H9 (cell line): ENCODE data around the gene CDC20. TPM values are rescaled to one million over a fixed set of nuclear protein-coding genes. Genes with fewer than 3 reads are reported as not detected.
A peak's percentile ranks its signal among the peaks of the same experiment; 100 is the strongest.

Source experiments
- DNase-seq: peaks from one replicate; pipeline ENCODE4 v3.0.0-alpha.2; 2017
- H2AFZ ChIP-seq: one replicate; pipeline ENCODE4 v1.6.1; 2013; ENCODE audit warnings: mild to moderate bottlenecking, low read length, control low read depth, moderate library complexity
- H2AK5ac ChIP-seq: 2 replicates; pipeline ENCODE4 v1.6.1; 2013; ENCODE audit warnings: low read length, control low read depth, mixed read lengths; ENCODE audit not compliant: insufficient read length
- H2BK120ac ChIP-seq: one replicate; pipeline ENCODE4 v1.6.1; 2013; ENCODE audit warnings: low read depth, mild to moderate bottlenecking, low read length, control low read depth, inconsistent platforms; ENCODE audit not compliant: poor library complexity, severe bottlenecking
- H2BK12ac ChIP-seq: 2 replicates; pipeline ENCODE4 v1.6.1; 2013; ENCODE audit warnings: low read length, control low read depth, mixed read lengths, low read depth; ENCODE audit not compliant: insufficient read length
- H2BK15ac ChIP-seq: 2 replicates; pipeline ENCODE4 v1.6.1; 2013; ENCODE audit warnings: low read depth, low read length, control low read depth
- H2BK20ac ChIP-seq: one replicate; pipeline ENCODE4 v1.6.1; 2013; ENCODE audit warnings: low read depth, mild to moderate bottlenecking, low read length, control low read depth, inconsistent platforms; ENCODE audit not compliant: poor library complexity, severe bottlenecking
- H2BK5ac ChIP-seq: 2 replicates; pipeline ENCODE4 v1.6.1; 2013; ENCODE audit warnings: low read length, control low read depth, mixed read lengths; ENCODE audit not compliant: insufficient read length
- H3K14ac ChIP-seq: 2 replicates; pipeline ENCODE4 v1.6.1; 2013; ENCODE audit warnings: low read length, control low read depth; ENCODE audit not compliant: insufficient read depth
- H3K18ac ChIP-seq: 2 replicates; pipeline ENCODE4 v1.6.1; 2013; ENCODE audit warnings: low read depth, mild to moderate bottlenecking, mixed read lengths, low read length, control low read depth; ENCODE audit not compliant: insufficient read length
- H3K23ac ChIP-seq: 2 replicates; pipeline ENCODE4 v1.6.1; 2013; ENCODE audit warnings: low read length, control low read depth, mixed read lengths, low read depth; ENCODE audit not compliant: insufficient read length
- H3K23me2 ChIP-seq: 2 replicates; pipeline ENCODE4 v1.6.1; 2013; ENCODE audit warnings: low read depth, mild to moderate bottlenecking, mixed read lengths, low read length, control low read depth; ENCODE audit not compliant: insufficient read length, poor library complexity, severe bottlenecking
- H3K27ac ChIP-seq: 2 replicates; pipeline ENCODE4 v1.5.1; 2013; ENCODE audit warnings: low read length, control low read depth, mixed read lengths, low read depth; ENCODE audit not compliant: insufficient read length
- H3K27me3 ChIP-seq: 2 replicates; pipeline ENCODE4 v1.6.1; 2013; ENCODE audit warnings: low read length, control low read depth, inconsistent platforms; ENCODE audit not compliant: insufficient read depth
- H3K4ac ChIP-seq: 2 replicates; pipeline ENCODE4 v1.6.1; 2013; ENCODE audit warnings: low read depth, mild to moderate bottlenecking, control low read depth, inconsistent platforms, low read length, moderate library complexity
- H3K4me1 ChIP-seq: 2 replicates; pipeline ENCODE4 v1.6.1; 2013; ENCODE audit warnings: low read length, control low read depth, inconsistent platforms; ENCODE audit not compliant: insufficient read depth
- H3K4me2 ChIP-seq: 2 replicates; pipeline ENCODE4 v1.6.1; 2013; ENCODE audit warnings: low read length, control low read depth, mixed read lengths; ENCODE audit not compliant: insufficient read length, insufficient read depth
- H3K56ac ChIP-seq: 2 replicates; pipeline ENCODE4 v1.6.1; 2013; ENCODE audit warnings: low read depth, mild to moderate bottlenecking, mixed read lengths, low read length, control low read depth; ENCODE audit not compliant: insufficient read length
- H3K79me1 ChIP-seq: 2 replicates; pipeline ENCODE4 v1.6.1; 2013; ENCODE audit warnings: low read depth, mild to moderate bottlenecking, moderate library complexity, low read length, control low read depth, inconsistent platforms; ENCODE audit not compliant: insufficient read depth, poor library complexity, severe bottlenecking
- H3K79me2 ChIP-seq: 2 replicates; pipeline ENCODE4 v1.6.1; 2013; ENCODE audit warnings: low read length, control low read depth, inconsistent platforms; ENCODE audit not compliant: insufficient read depth
- H3K9ac ChIP-seq: 2 replicates; pipeline ENCODE4 v1.6.1; 2013; ENCODE audit warnings: low read length, control low read depth, mixed read lengths; ENCODE audit not compliant: insufficient read length; ENCODE audit errors: extremely low read depth
- H3K9me3 ChIP-seq: one replicate; pipeline ENCODE4 v1.6.1; 2013; ENCODE audit warnings: low read depth, low read length, inconsistent platforms; ENCODE audit not compliant: control insufficient read depth
- H3T11ph ChIP-seq: one replicate; pipeline ENCODE4 v1.6.1; 2013; ENCODE audit warnings: mild to moderate bottlenecking, low read length, control low read depth, inconsistent platforms
- H4K20me1 ChIP-seq: one replicate; pipeline ENCODE4 v1.6.1; 2013; ENCODE audit not compliant: control insufficient read depth, insufficient read length, insufficient read depth
- H4K5ac ChIP-seq: 2 replicates; pipeline ENCODE4 v1.6.1; 2013; ENCODE audit warnings: low read depth, mild to moderate bottlenecking, mixed read lengths, low read length, control low read depth; ENCODE audit not compliant: insufficient read length
- H4K8ac ChIP-seq: replicated peaks from 2 replicates; pipeline ENCODE4 v1.6.1; 2013; ENCODE audit warnings: low read length, control low read depth, mixed read lengths, low read depth; ENCODE audit not compliant: insufficient read length
- H4K91ac ChIP-seq: 2 replicates; pipeline ENCODE4 v1.6.1; 2013; ENCODE audit warnings: low read depth, mild to moderate bottlenecking, moderate library complexity, mixed read lengths, low read length, control low read depth; ENCODE audit not compliant: insufficient read length
- H3K27ac Mint-ChIP-seq, 3 experiments: 2 replicates in 2 of 3; 3 replicates in 1 of 3; pipeline ENCODE4 v1.8.0; 2020 to 2021; ENCODE audit warnings: mixed read lengths in 3 of 3, mild to moderate bottlenecking in 1 of 3, moderate library complexity in 1 of 3
- H3K27me3 Mint-ChIP-seq: 2 replicates; pipeline ENCODE4 v1.8.0; 2021; ENCODE audit warnings: low read depth, mild to moderate bottlenecking, moderate library complexity, mixed read lengths
- H3K36me3 Mint-ChIP-seq, 3 experiments: 2 replicates in 2 of 3; 3 replicates in 1 of 3; pipeline ENCODE4 v1.8.0; 2020 to 2021; ENCODE audit warnings: low read depth in 3 of 3, mixed read lengths in 3 of 3; ENCODE audit not compliant: insufficient read depth in 1 of 3
- H3K4me1 Mint-ChIP-seq, 2 experiments: 2 replicates each; pipeline ENCODE4 v1.8.0; 2020; ENCODE audit warnings: mixed read lengths in 2 of 2
- H3K4me3 Mint-ChIP-seq, 2 experiments: 2 replicates in 1 of 2; 3 replicates in 1 of 2; pipeline ENCODE4 v1.8.0; 2020 to 2021; ENCODE audit warnings: mild to moderate bottlenecking in 2 of 2, mixed read lengths in 2 of 2, moderate library complexity in 1 of 2
- H3K9me3 Mint-ChIP-seq, 2 experiments: 2 replicates in 1 of 2; 3 replicates in 1 of 2; pipeline ENCODE4 v1.8.0; 2020; ENCODE audit warnings: mild to moderate bottlenecking in 2 of 2, mixed read lengths in 2 of 2, moderate library complexity in 1 of 2
- WGBS: extraction: QIAGEN DNeasy Blood & Tissue Kit; methylation state at CpG from one replicate; pipeline ENCODE4 v1.1.7; 2013; ENCODE audit warnings: missing lambda C conversion rate, low lambda C conversion rate, mixed read lengths; ENCODE audit not compliant: insufficient read length; ENCODE audit errors: extremely low coverage; 5-methylcytosine and 5-hydroxymethylcytosine counted together
- total RNA-seq: library from RNA; stranded (reverse); gene quantifications from 2 replicates; pipeline ENCODE4 v1.2.1, GENCODE V29; 2021
- TF ChIP-seq, protein P1 (sequence below): fragments of 200-600 bp; sonication (generic); conservative IDR thresholded peaks from 3 replicates; pipeline ENCODE4 v1.8.0; 2021; ENCODE audit warnings: antibody characterized with exemption, mild to moderate bottlenecking

The CDC20 gene
- total RNA-seq, 1 experiment from 2014 or later: 246 TPM

DNA sequence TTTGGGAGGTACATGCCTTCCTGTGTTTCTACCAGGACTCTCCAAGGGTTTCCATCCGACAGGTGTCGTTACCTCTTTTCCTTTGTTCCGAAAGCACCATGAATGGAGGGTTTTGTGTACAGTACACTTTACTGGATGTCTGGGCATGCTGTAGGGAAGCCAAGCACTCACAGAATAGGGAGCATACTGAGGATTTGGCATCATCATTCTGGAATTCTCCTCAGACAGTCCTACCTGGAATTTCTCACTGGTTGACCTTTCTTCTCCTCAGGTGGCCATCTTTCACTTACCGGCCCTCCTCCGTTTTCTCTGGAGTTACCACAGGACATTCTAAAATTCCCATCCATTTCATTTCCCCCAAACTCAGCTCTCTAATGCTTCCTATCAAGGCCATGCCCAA lies 27.1 kb upstream of the CDC20 start:
- no peak overlapping the region for H3K4ac ChIP-seq
- peak overlapping the region in 1 of 3 experiments; percentile 87; a peak in 1 of 7 replicates for H3K27ac Mint-ChIP-seq
- peaks cover 14 to 19% of the 10 kb centered on the region in 2 experiments for H3K9me3 Mint-ChIP-seq
- H3K79me2 ChIP-seq: no peaks in the 10 kb centered on the region
- no peaks in the 10 kb centered on the region for H3K9me3 ChIP-seq
- H2AFZ ChIP-seq: no peak overlapping the region
- no peak overlapping the region for H2BK12ac ChIP-seq
- H2BK20ac ChIP-seq: no peak overlapping the region
- TF ChIP-seq, protein P1, sequence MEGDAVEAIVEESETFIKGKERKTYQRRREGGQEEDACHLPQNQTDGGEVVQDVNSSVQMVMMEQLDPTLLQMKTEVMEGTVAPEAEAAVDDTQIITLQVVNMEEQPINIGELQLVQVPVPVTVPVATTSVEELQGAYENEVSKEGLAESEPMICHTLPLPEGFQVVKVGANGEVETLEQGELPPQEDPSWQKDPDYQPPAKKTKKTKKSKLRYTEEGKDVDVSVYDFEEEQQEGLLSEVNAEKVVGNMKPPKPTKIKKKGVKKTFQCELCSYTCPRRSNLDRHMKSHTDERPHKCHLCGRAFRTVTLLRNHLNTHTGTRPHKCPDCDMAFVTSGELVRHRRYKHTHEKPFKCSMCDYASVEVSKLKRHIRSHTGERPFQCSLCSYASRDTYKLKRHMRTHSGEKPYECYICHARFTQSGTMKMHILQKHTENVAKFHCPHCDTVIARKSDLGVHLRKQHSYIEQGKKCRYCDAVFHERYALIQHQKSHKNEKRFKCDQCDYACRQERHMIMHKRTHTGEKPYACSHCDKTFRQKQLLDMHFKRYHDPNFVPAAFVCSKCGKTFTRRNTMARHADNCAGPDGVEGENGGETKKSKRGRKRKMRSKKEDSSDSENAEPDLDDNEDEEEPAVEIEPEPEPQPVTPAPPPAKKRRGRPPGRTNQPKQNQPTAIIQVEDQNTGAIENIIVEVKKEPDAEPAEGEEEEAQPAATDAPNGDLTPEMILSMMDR: no peak
- H3K27ac ChIP-seq: no peak overlapping the region
- peaks cover 12 to 21% of the 10 kb centered on the region in 2 experiments for H3K4me1 Mint-ChIP-seq
- H4K8ac ChIP-seq: no peak overlapping the region
- no peak overlapping the region for H4K5ac ChIP-seq
- H4K91ac ChIP-seq: no peak overlapping the region
- no peak overlapping the region for H3K4me3 Mint-ChIP-seq
- H3T11ph ChIP-seq: no peak overlapping the region
- H2AK5ac ChIP-seq: no peak overlapping the region
- no peaks in the 10 kb centered on the region for H4K20me1 ChIP-seq
- no peak overlapping the region for H3K9ac ChIP-seq
- no peak overlapping the region for H3K18ac ChIP-seq
- peaks cover 5% of the 10 kb centered on the region; the same call in 1 of the 2 replicates for H3K27me3 Mint-ChIP-seq
- WGBS: no CpG with 5 or more reads among the region's 5 CpGs
- H3K4me1 ChIP-seq: no peaks in the 10 kb centered on the region
- no peak overlapping the region for H3K14ac ChIP-seq
- no peak overlapping the region for H2BK5ac ChIP-seq
- H3K56ac ChIP-seq: no peak overlapping the region
- H3K23ac ChIP-seq: no peak overlapping the region
- H2BK120ac ChIP-seq: no peak overlapping the region
- H2BK15ac ChIP-seq: no peak overlapping the region
- H3K79me1 ChIP-seq: no peaks in the 10 kb centered on the region
- no peaks in the 10 kb centered on the region for H3K27me3 ChIP-seq
- peaks cover 0 to 8% (median 5%) of the 10 kb centered on the region in 3 experiments; a peak in 5 of 7 replicates for H3K36me3 Mint-ChIP-seq
- H3K4me2 ChIP-seq: no peak overlapping the region
- no peaks in the 10 kb centered on the region for H3K23me2 ChIP-seq
- no peak for DNase-seq
